Neural progenitor cell (in vitro differentiated cells): ENCODE results near the gene CRYGN. TPM values are rescaled to one million over a fixed set of nuclear protein-coding genes. Genes with fewer than 3 reads are reported as not detected.

ENCODE experiments used
- DNase-seq: peaks from one replicate; pipeline ENCODE4 v3.0.0-alpha.2; 2016; ENCODE audit warnings: low spot score
- H2AFZ ChIP-seq: fragments of 200-600 bp; sonication (generic); replicated peaks from 2 replicates; pipeline ENCODE4 v1.6.1; 2016; ENCODE audit warnings: antibody characterized with exemption
- H3F3A ChIP-seq: fragments of 200-600 bp; sonication (generic); 2 replicates; pipeline ENCODE4 v1.6.1; 2016; ENCODE audit warnings: antibody characterized with exemption, low read depth
- H3K27ac ChIP-seq: fragments of 200-600 bp; sonication (generic); 2 replicates; pipeline ENCODE4 v1.5.1; 2016; ENCODE audit warnings: mild to moderate bottlenecking
- H3K27me3 ChIP-seq: fragments of 200-600 bp; sonication (generic); 2 replicates; pipeline ENCODE4 v1.6.1; 2016; ENCODE audit warnings: mild to moderate bottlenecking, moderate library complexity
- H3K36me3 ChIP-seq: fragments of 200-600 bp; sonication (generic); 2 replicates; pipeline ENCODE4 v1.5.1; 2016
- H3K4me1 ChIP-seq: fragments of 200-600 bp; sonication (generic); 2 replicates; pipeline ENCODE4 v1.6.1; 2016; ENCODE audit warnings: mixed run types
- H3K4me2 ChIP-seq: fragments of 200-600 bp; sonication (generic); 2 replicates; pipeline ENCODE4 v1.6.1; 2016
- H3K4me3 ChIP-seq: fragments of 200-600 bp; sonication (generic); 2 replicates; pipeline ENCODE4 v1.5.1; 2016
- H3K79me2 ChIP-seq: fragments of 200-600 bp; sonication (generic); 2 replicates; pipeline ENCODE4 v1.6.1; 2016; ENCODE audit warnings: low read depth
- H3K9ac ChIP-seq: fragments of 200-600 bp; sonication (generic); 2 replicates; pipeline ENCODE4 v1.6.1; 2016
- H3K9me3 ChIP-seq: fragments of 200-600 bp; sonication (generic); 2 replicates; pipeline ENCODE4 v1.5.1; 2016; ENCODE audit warnings: low read depth
- H4K20me1 ChIP-seq: fragments of 200-600 bp; sonication (generic); 2 replicates; pipeline ENCODE4 v1.6.1; 2016; ENCODE audit warnings: low read depth
- H3K27ac Mint-ChIP-seq: 3 replicates; pipeline ENCODE4 v1.8.0; 2021; ENCODE audit warnings: mixed read lengths
- H3K27me3 Mint-ChIP-seq: 2 replicates; pipeline ENCODE4 v1.8.0; 2022; ENCODE audit warnings: low read depth, mild to moderate bottlenecking, inconsistent platforms, moderate library complexity, mixed read lengths; ENCODE audit not compliant: insufficient read depth
- H3K36me3 Mint-ChIP-seq: 3 replicates; pipeline ENCODE4 v1.8.0; 2021; ENCODE audit warnings: mixed read lengths
- H3K4me1 Mint-ChIP-seq: 3 replicates; pipeline ENCODE4 v1.8.0; 2021; ENCODE audit warnings: mixed read lengths
- H3K4me3 Mint-ChIP-seq: 3 replicates; pipeline ENCODE4 v1.8.0; 2021; ENCODE audit warnings: mild to moderate bottlenecking, moderate library complexity, mixed read lengths
- H3K9me3 Mint-ChIP-seq: 3 replicates; pipeline ENCODE4 v1.8.0; 2020; ENCODE audit warnings: mixed read lengths
- CTCF ChIP-seq: fragments of 200-600 bp; sonication (generic); IDR thresholded peaks from 2 replicates; pipeline ENCODE4 v1.5.1; 2017; ENCODE audit warnings: antibody characterized with exemption, mild to moderate bottlenecking
- EZH2 ChIP-seq: fragments of 200-600 bp; sonication (generic); IDR thresholded peaks from 2 replicates; pipeline ENCODE4 v1.6.1; 2017; ENCODE audit warnings: antibody characterized with exemption, mild to moderate bottlenecking, moderate library complexity
- EZH2phosphoT487 ChIP-seq: fragments of 200-600 bp; sonication (generic); IDR thresholded peaks from 2 replicates; pipeline ENCODE4 v1.6.1; 2017; ENCODE audit warnings: antibody characterized with exemption
- total RNA-seq: library from RNA; depleted of rRNA; stranded (reverse); fragments of >200 nt; gene quantifications from 2 replicates; pipeline ENCODE4 v1.2.3, GENCODE V29; 2015; ENCODE audit warnings: low replicate concordance

CRYGN gene
- total RNA-seq, 1 donor from 2014 or later = not detected

DNA sequence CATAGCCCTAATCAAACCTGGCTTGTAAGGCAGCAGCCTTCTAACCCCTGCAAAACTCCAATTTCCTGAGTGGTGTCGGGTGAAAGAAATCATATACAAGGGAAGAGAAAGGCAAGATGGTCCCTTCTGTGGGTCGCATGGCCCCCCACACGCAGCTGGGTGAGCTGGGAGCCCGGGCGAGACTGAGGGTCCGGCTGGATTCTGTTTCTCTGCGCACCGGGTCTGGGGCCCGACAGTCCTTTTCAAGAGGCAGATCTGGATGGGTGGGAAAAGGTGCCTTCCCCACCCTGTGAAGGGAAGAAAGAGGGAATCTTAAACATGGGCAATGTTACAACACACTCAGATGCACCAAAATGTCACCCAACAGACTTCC, 48.6 kb downstream of the CRYGN start:
- Mint-ChIP-seq H3K9me3 (no peaks in the 10 kb centered on the region), H3K4me1 (peaks cover 22% of the 10 kb centered on the region), H3K36me3 (no peaks in the 10 kb centered on the region), H3K27me3 (peaks cover 12% of the 10 kb centered on the region), H3K4me3 (no peak overlapping the region), H3K27ac (peak overlapping the region; percentile 69)
- no peaks in the 10 kb centered on the region for H3K27me3 ChIP-seq
- no peaks in the 10 kb centered on the region for H3K9me3 ChIP-seq
- H3F3A ChIP-seq = no peaks in the 10 kb centered on the region
- no peak overlapping the region for H3K9ac ChIP-seq
- H3K27ac ChIP-seq = no peak overlapping the region
- H3K79me2 ChIP-seq = no peaks in the 10 kb centered on the region
- no peak for TF ChIP-seq EZH2
- TF ChIP-seq CTCF = no peak
- no peak for TF ChIP-seq EZH2phosphoT487
- no peak overlapping the region for H2AFZ ChIP-seq
- no peak overlapping the region for H3K4me2 ChIP-seq
- DNase-seq = no peak
- no peaks in the 10 kb centered on the region for H3K36me3 ChIP-seq
- no peaks in the 10 kb centered on the region for H4K20me1 ChIP-seq
- no peak overlapping the region for H3K4me3 ChIP-seq
- peaks cover 17% of the 10 kb centered on the region for H3K4me1 ChIP-seq

DNA sequence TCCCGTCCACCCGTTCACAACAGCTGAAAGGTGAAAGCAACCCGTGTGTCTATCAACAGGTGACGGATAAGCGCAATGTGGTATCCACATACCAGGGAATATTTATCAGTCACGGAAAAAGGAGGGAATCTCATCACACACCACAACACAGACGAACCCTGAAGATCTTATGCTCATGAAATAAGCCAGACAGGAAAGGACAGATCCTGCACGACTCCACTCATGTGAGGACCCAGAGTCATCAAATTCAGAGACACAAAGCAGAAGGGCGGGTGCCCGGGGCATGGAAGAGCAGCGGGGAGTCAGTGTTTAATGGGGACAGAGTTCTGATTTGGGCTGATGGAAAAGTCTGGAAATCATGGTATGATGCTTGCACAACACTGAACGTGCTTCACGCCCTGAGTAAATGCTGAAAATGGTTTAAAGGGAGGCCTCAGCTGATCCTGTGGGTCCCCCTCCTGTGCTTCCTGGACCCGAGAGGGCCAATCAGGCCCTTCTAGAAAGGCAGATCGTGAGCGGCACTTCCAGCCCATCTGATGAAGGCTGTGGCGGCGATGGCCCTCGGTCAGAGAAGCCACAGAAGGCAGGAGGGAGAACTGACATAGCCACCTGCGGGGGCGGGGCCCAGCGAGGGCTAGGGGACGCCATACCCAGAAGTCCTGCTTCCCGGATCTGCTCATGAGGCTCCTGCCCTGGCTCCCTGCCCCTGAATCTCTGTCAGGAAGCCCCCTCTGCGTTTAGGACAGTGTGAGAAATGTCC, 49.2 kb downstream of the CRYGN start:
- H3K4me1 ChIP-seq = peaks cover 17% of the 10 kb centered on the region

DNA sequence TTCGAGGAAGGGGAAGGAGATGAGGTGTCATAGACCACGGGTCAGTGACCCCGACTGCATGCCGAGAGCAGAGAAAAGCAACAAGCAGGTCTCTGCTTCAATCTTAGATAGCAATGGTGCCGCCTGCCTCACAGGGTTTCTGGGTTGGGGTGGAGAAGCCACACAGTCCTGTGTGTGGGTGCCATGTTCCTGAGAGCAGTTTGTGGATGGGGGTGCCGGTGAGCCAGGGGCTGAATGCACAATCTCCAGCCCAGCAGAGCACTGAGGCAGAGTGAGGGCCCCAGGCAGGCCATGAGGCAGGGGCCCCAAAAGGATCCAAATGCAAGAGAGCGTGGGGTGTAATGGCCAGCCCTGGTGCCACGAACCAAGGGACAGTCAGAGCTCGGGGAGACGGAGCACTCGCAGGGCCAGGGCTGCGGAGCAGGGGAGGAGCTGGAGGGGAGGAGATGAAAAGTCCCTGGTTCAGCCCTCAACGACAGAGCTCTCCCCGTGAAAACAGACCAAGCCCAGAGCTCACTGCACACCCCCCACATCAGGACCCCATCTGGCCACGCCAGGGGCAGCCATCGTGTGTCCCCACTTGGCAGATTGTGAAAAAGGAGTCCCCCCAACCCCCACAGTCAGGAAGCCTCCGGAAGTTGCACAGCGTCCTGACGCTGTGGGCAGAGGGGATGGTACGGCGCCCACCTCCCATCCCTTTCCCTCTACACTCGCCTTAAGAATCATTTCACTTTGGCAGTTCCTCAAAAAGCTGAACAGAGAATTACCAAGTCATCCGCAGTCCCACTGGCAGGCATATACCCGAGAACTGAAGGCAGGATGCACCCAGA, 50.0 kb downstream of the CRYGN start:
- H3K36me3 Mint-ChIP-seq = no peaks in the 10 kb centered on the region
- Histone ChIP-seq H3F3A (no peaks in the 10 kb centered on the region), H3K9me3 (no peaks in the 10 kb centered on the region), H3K79me2 (no peaks in the 10 kb centered on the region), H3K4me3 (no peak overlapping the region), H3K4me1 (peaks cover 13% of the 10 kb centered on the region), H3K9ac (no peak overlapping the region), H3K36me3 (no peaks in the 10 kb centered on the region), H2AFZ (no peak overlapping the region), H3K4me2 (no peak overlapping the region), H3K27me3 (no peaks in the 10 kb centered on the region), H3K27ac (no peak overlapping the region), H4K20me1 (no peaks in the 10 kb centered on the region)
- H3K4me3 Mint-ChIP-seq = no peak overlapping the region
- H3K4me1 Mint-ChIP-seq = peaks cover 17% of the 10 kb centered on the region
- TF ChIP-seq EZH2phosphoT487 = no peak
- TF ChIP-seq CTCF = no peak
- TF ChIP-seq EZH2 = no peak
- H3K27ac Mint-ChIP-seq = peak overlapping the region; percentile 46
- H3K27me3 Mint-ChIP-seq = peaks cover 12% of the 10 kb centered on the region
- DNase-seq = no peak
- H3K9me3 Mint-ChIP-seq = no peaks in the 10 kb centered on the region

More for the DNA sequence above, 49.2 kb downstream of the CRYGN start:
- H3K36me3 ChIP-seq = no peaks in the 10 kb centered on the region
- H3K27me3 ChIP-seq = no peaks in the 10 kb centered on the region
- H4K20me1 ChIP-seq = no peaks in the 10 kb centered on the region
- H3K27me3 Mint-ChIP-seq = peaks cover 12% of the 10 kb centered on the region
- DNase-seq = no peak
- H3K79me2 ChIP-seq = no peaks in the 10 kb centered on the region
- H3K27ac ChIP-seq = no peak overlapping the region
- no peak overlapping the region for H3K4me3 Mint-ChIP-seq
- no peaks in the 10 kb centered on the region for H3K9me3 Mint-ChIP-seq
- no peaks in the 10 kb centered on the region for H3F3A ChIP-seq
- H3K36me3 Mint-ChIP-seq = no peaks in the 10 kb centered on the region
- H3K27ac Mint-ChIP-seq = peak overlapping the region; percentile 69
- H3K4me2 ChIP-seq = no peak overlapping the region
- H3K9me3 ChIP-seq = no peaks in the 10 kb centered on the region
- no peak overlapping the region for H3K9ac ChIP-seq
- no peak overlapping the region for H2AFZ ChIP-seq
- no peak overlapping the region for H3K4me3 ChIP-seq
- peaks cover 22% of the 10 kb centered on the region for H3K4me1 Mint-ChIP-seq
- TF ChIP-seq EZH2phosphoT487 = no peak
- no peak for TF ChIP-seq EZH2
- no peak for TF ChIP-seq CTCF
